Measurements from ENCODE around the gene PIP4K2B. TPM values are rescaled to one million over a fixed set of nuclear protein-coding genes. Genes with fewer than 3 reads are reported as not detected.

The PIP4K2B gene
- total RNA-seq, 2 experiments from 2014 or later, result 33.0 to 38.6 TPM

- BruUV-seq (replicated peaks), result no TSS peak
- Histone ChIP-seq H3K9me3 (ENCODE audit: low read length) (no peaks in the 10 kb centered on the region), H4K20me1 (ENCODE audit: insufficient read depth, low read length) (no peaks in the 10 kb centered on the region), H3K36me3 (ENCODE audit: insufficient read depth, low read length) (peaks cover 87% of the 10 kb centered on the region), H3K4me1 (ENCODE audit: insufficient read depth, low read length, poor library complexity, severe bottlenecking) (no peaks in the 10 kb centered on the region), H2AFZ (ENCODE audit: low read length) (no peak overlapping the region), H3K79me2 (ENCODE audit: insufficient read depth, low read depth, low read length) (no peaks in the 10 kb centered on the region), H3K4me3 (ENCODE audit: low read depth, low read length, poor library complexity, severe bottlenecking) (no peak overlapping the region), H3K9me2 (ENCODE audit: insufficient read depth, low read length) (no peaks in the 10 kb centered on the region), H3K4me2 (ENCODE audit: low read length) (no peak overlapping the region), H3K27ac (ENCODE audit: low read depth, low read length, poor library complexity, severe bottlenecking) (no peak overlapping the region)
- POLR2A ChIA-PET, result no interaction called here
- CTCF ChIA-PET (ENCODE audit: unreplicated experiment), result no interaction called here
- TF ChIP-seq EZH2phosphoT487 (IDR thresholded peaks at IDR 0.05; ENCODE audit: borderline replicate concordance, low read depth, low read length) (no peak), CTCF (conservative IDR thresholded peaks at IDR 0.05; ENCODE audit: low read length) (no peak)
- intact Hi-C loops (cut with micrococcal nuclease; ENCODE audit: unreplicated experiment), result no loop called here
- DNase-seq (ENCODE audit: low spot score), result no peak
These were observed 26.1 kb downstream of the PIP4K2B start for GRCh38 chr17:38773258-38773657.

DNA sequence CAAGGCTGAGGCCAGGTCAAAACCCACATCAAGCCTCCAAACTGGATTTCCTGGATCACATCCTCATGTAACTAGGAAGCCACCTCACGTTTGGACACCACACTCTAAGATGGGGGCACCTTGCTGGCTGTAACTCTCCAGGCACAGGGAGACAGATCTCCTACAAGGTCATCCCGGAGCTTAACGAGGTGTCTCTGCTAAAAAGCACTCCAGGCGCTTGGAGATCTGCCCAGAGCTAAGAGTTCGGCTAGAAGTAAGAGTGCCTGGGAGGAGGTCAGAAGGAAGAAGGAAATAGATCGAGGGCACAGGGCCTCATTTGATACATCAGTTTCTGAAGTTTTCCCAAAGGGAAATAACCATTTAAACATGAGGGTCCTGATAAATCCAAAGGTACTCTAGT is 30.9 kb downstream of the PIP4K2B start:
- intact Hi-C loops (cut with micrococcal nuclease; ENCODE audit: unreplicated experiment), result no loop called here
- Histone ChIP-seq H3K9me2 (ENCODE audit: insufficient read depth, low read length) (no peaks in the 10 kb centered on the region), H3K9me3 (ENCODE audit: low read length) (no peaks in the 10 kb centered on the region), H3K4me1 (ENCODE audit: insufficient read depth, low read length, poor library complexity, severe bottlenecking) (no peaks in the 10 kb centered on the region), H2AFZ (ENCODE audit: low read length) (no peak overlapping the region), H4K20me1 (ENCODE audit: insufficient read depth, low read length) (no peaks in the 10 kb centered on the region), H3K4me3 (ENCODE audit: low read depth, low read length, poor library complexity, severe bottlenecking) (no peak overlapping the region), H3K79me2 (ENCODE audit: insufficient read depth, low read depth, low read length) (no peaks in the 10 kb centered on the region), H3K36me3 (ENCODE audit: insufficient read depth, low read length) (peaks cover 91% of the 10 kb centered on the region), H3K4me2 (ENCODE audit: low read length) (no peak overlapping the region), H3K27ac (ENCODE audit: low read depth, low read length, poor library complexity, severe bottlenecking) (no peak overlapping the region)
- TF ChIP-seq EZH2phosphoT487 (IDR thresholded peaks at IDR 0.05; ENCODE audit: borderline replicate concordance, low read depth, low read length), result no peak
- no peak for TF ChIP-seq CTCF (conservative IDR thresholded peaks at IDR 0.05; ENCODE audit: low read length)
- BruUV-seq (replicated peaks), result no TSS peak
- POLR2A ChIA-PET, result no interaction called here
- DNase-seq (ENCODE audit: low spot score), result no peak
- CTCF ChIA-PET (ENCODE audit: unreplicated experiment), result no interaction called here

- H3K9me3 ChIP-seq (ENCODE audit: low read length), result no peaks in the 10 kb centered on the region
- no peak overlapping the region for H3K4me3 ChIP-seq (ENCODE audit: low read depth, low read length, poor library complexity, severe bottlenecking)
- CTCF ChIA-PET (ENCODE audit: unreplicated experiment), result no interaction called here
- no peak overlapping the region for H3K4me2 ChIP-seq (ENCODE audit: low read length)
- intact Hi-C loops (cut with micrococcal nuclease; ENCODE audit: unreplicated experiment), result no loop called here
- H2AFZ ChIP-seq (ENCODE audit: low read length), result no peak overlapping the region
- H3K9me2 ChIP-seq (ENCODE audit: insufficient read depth, low read length), result no peaks in the 10 kb centered on the region
- peaks cover 89% of the 10 kb centered on the region for H3K36me3 ChIP-seq (ENCODE audit: insufficient read depth, low read length)
- no peak for DNase-seq (ENCODE audit: low spot score)
- H3K27ac ChIP-seq (ENCODE audit: low read depth, low read length, poor library complexity, severe bottlenecking), result no peak overlapping the region
- no TSS peak for BruUV-seq (replicated peaks)
- POLR2A ChIA-PET, result no interaction called here
- H3K4me1 ChIP-seq (ENCODE audit: insufficient read depth, low read length, poor library complexity, severe bottlenecking), result no peaks in the 10 kb centered on the region
- no peaks in the 10 kb centered on the region for H4K20me1 ChIP-seq (ENCODE audit: insufficient read depth, low read length)
- TF ChIP-seq CTCF (conservative IDR thresholded peaks at IDR 0.05; ENCODE audit: low read length), result no peak
- no peak for TF ChIP-seq EZH2phosphoT487 (IDR thresholded peaks at IDR 0.05; ENCODE audit: borderline replicate concordance, low read depth, low read length)
- H3K79me2 ChIP-seq (ENCODE audit: insufficient read depth, low read depth, low read length), result no peaks in the 10 kb centered on the region
These were observed 33.0 kb downstream of the PIP4K2B start for GRCh38 chr17:38766341-38766740.

Measured in OCI-LY7 (cell line).